T-helper 22 cell (primary cell): Measurements from ENCODE around the gene CELA2A.
"Not testable (repeated sequence)": the region's sequence is repeated elsewhere in the genome, so short reads cannot be mapped to it uniquely, and the experiment has no call there.

ENCODE experiments used
- DNase-seq: peaks from one replicate; pipeline ENCODE4 v3.0.0-alpha.2; 2020; ENCODE audit warnings: low read depth

Gene CELA2A

DNA sequence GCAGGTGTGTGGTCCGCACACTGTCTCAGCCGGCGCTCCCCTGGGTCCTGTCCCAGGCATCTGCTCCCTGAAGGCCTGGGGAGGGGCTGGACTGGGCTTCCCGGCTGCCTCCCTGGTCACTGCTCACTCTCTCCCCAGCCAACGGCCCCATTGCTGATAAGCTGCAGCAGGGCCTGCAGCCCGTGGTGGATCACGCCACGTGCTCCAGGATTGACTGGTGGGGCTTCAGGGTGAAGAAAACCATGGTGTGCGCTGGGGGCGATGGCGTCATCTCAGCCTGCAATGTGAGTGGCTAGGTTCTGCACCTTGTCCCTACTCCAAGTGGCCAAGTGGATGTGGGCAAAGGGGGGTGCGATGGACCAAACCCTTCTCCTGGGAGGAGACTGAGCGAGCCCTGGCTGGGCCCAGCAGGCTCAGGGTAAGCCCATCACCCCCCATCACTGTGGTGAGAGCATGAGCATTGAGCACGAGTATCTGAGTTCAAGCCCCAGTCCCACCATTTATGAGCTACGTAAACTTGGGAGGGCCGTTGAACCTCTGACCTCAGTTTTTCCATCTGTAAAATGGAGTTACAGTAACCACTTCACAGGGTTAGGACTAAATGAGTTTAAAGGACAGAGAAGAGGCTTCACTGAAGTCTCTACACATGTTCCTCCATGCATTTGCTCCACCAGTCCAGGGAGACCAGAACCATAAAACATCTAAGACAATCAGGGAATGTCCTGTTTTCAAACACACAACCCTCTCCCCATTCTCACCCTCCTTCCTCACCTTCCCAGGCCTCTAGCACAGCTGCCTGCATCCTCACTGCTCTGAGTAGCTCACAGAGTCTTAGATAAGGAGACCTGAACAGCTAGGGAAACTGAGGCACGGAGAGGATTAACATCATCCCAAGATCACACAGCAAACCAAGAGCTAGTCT, 11.8 kb upstream of the CELA2A start:
- no peak for DNase-seq

DNA sequence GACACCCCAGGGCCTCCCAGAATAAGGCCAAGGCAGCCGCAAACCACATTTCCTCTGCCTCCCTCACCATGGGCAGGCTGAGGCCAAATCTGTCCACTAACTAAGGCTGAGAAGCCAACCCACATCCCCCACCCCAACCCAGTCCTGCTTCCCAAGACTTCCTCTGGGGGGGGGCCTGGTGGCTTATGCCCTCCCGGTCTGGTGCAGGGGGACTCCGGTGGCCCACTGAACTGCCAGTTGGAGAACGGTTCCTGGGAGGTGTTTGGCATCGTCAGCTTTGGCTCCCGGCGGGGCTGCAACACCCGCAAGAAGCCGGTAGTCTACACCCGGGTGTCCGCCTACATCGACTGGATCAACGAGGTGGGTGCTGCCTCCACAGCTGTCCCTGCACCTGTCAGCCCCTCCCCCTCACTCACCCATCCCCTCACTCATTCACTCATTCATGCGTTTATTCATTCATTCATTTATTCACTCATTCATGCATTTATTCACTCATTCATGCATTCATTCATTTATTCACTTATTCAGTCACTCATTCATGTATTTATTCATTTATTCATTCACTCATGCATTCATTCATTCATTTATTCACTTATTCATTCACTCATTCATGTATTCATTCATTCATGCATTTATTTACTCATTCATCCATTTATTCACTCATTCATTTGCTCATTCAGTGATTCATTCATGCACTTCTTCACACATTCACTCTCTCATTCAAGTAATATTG, 11.0 kb upstream of the CELA2A start:
- DNase-seq: no peak

DNA sequence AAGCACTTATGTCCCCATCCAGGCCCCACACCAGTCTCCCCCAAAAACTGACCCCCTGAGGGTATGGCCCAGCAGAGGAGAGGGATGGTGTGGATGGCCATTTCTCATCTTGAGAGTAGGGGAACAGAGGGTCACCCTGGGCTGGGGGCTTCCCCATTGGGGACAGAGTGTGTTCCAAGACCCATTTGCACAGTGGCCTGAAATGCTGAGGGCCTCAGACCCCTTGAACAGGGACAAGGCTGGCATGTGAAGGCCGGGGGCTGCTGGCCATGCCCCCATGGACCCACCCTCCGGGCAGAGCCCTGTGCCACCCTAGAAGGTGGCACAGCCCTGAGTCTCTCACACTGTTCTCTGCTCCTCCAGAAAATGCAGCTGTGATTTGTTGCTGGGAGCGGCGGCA, 10.3 kb upstream of the CELA2A start:
- DNase-seq: no peak

DNA sequence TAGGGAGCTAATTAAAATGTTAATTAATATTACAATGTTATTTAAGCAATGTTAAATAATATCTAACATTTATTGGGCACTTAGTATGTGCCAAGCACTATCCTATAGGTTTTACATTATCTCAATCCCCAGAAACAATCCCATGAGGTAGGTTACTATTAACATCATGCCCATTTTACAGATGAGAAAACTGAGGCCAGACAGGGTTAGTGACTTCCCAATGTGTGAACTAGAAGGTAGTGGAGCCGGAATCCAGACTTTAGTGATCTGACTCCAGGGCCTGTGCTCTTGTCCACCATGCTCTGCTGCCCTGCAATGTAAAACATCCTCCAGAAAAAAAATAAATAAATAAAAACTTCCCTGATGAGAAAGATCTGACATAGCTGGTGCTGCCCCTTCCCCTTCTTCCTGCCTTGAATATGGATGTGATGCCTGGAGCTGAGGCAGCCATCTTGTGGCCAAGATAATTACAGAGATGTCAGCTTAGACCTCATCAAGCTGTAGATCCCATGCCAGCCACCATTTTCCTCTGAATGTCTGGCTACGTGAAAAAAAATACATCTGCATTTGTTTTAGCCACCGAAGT, 7.6 kb upstream of the CELA2A start:
- no peak for DNase-seq

DNA sequence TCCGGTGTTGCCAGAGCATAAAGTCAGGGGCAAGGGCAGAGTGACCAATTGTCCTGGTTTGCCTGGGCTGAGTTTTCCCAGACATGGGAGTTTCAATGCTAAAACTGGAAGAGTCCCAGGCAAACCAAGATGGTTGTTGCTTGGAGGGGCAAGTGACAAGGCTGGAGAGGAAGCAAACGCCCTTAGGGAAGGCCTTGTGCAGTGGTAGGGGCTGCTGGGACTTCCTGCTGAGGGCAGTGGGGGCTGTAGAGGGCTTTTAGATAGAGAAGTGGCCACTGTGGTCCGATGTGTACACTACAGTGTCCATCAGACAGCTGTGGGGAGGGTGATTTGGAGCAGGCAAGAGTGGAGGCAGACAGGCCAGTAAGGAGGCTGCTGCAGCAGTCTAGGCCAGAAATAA, 7.0 kb upstream of the CELA2A start:
- no peak for DNase-seq

- DNase-seq: no peak
These were observed 5.4 kb upstream of the CELA2A start for GRCh38 chr1:15451014-15451722.

DNA sequence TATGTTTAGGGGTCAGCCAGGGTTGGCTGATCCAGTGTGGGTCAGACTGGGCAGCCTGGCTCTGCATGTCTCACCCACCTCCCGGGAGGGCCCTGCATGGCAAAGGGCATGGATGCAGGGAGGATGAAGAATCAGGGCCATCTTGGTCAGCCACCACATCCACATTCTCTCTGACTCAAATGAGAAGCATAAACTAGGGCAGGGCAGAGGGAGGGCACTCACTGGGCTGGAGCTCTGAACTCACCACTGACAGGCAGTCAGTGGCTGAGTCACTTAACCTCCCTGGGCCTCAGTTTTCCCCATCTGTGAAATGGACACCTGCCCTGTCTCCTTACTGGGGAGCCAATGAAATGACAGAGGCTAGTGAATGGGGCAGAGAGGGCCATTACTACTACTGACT, 4.3 kb upstream of the CELA2A start:
- no peak for DNase-seq

GRCh38 chr1:15452866-15453571, 3.5 kb upstream of the CELA2A start:
- no peak for DNase-seq

DNA sequence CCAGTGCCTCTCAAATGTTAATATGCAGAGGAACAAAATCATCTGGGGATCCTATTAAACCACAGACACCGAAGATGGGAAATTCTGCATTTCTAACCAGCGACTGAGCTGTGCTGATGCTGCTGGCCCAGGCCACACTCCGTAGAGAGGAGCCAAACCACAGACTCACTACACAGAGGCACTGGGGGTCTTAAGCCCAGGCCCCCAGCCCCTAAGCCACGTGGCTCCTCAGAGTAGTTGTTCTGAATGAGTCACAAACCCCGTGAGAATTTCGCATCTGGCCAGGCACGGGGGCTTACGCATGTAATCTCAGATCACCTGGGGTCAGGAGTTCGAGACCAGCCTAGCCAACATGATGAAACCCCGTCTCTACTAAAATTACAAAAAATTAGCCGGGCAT, 2.8 kb upstream of the CELA2A start:
- no peak for DNase-seq

DNA sequence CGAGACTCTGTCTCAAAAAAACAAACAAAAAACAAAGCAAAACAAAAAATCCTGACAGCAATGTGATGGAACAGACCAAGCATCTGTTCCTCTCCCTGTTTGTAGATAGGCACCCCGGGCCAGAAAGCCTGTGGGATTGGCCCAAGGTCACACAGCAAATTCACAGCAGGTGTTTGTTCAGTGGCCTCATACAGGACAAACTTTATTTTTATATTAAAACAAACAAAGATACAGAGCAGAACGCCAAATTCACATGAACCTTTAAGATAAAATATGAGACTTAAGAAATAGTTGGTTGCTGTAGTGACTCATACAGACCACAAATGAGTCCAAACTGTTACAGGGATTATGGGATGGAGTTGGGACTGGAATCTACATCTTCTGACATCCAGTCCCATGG, 2.3 kb upstream of the CELA2A start:
- no peak for DNase-seq

DNA sequence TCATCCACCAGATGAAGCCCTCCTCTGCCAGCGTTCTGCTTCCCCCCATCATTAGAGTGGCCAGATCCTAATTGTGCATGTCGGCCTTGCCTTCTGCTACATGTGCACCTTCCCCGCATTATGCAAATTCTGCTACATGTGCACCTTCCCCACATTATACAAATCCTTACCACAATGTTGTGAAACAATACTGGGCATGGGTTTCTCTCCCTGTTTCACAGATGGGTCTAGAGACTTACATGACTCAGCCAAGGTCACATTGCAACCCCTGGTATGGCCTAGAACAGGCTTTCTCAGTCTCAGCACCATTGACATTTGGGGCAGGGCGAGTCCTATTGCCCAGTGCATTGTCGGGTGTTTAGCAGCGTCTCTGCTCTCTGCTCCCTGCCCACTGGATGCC, 1.0 kb upstream of the CELA2A start:
- DNase-seq: no peak

- no peak for DNase-seq
These were observed 1.1 kb downstream of the CELA2A start for GRCh38 chr1:15457585-15457984.

DNA sequence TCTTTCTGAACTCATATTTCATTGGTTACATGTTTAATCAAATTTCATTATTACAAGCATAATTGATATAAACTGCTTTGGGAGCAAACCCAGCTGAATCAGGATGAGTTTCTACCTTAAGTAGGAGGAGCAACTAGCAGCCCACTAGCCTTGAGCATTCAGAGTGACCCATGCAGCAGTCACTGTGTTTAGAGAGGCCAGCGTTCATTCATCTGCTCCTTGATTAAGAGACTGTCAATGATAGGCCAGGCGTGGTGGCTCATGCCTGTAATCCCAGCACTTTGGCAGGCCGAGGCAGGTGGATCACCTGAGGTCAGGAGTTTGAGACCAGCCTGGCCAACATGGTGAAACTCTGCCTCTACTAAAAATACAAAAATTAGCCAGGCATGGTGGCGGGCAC, 1.9 kb downstream of the CELA2A start:
- DNase-seq: not testable (repeated sequence)

DNA sequence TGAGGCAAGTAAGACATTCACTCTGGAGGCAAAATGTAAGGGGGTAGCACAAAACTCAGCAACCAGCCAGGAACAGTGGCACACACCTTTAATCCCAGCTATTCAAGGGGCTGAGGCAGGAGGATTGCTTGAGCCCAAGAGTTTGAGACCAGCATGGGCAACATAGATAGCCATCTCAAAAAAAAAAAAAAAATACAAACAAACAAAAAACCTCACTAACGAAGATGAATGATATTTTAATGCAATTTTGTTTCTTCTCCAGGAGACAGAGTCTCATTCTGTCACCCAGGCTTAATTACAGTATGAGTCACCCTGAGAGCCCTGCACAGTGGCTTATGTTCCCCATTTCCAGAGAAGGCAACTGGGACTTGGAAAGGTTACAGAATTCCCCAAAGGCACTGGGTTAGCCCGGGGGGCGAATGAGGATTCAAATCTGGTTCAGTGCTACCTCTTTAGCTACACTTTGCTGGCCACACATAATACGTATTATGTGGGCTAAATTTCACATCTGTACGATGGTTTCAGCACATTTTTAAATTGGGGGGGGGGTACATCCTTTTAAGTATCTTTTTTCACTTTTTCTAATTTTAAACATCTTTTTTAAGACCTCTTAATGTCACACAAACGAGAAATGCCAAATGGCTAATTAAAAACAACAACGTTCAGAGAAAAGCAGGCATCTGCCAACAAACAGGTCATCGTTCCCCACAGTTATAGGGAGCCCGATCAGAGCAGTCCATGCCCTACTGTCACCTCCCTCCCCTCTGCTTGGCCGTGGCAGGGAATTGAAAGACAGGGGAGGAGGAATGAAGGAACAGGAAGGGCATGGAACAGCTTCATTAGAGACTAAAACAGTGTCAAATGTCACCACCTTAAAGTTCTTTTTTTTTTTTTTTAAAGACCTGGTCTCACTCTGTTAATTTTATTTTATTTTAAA, 3.5 kb downstream of the CELA2A start:
- no peak for DNase-seq

DNA sequence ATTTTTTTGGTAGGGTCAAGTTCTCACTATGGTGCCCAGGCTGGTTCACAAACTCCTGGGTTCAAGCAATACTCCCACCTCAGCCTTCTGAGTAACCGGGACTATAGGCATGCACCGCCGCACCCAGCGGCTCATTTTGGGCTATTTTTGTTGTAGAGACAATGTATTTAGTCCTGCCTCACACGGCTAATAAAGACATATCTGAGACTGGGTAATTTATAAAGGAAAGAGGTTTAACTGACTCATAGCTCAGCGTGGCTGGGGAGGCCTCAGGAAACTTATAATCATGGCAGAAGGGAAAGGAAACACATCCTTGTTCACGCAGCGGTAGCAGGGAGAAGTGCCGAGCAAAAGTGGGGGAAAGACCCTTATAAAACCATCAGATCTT, 4.2 kb downstream of the CELA2A start:
- no peak for DNase-seq

- DNase-seq: not testable (repeated sequence)
These were observed 6.7 kb downstream of the CELA2A start for GRCh38 chr1:15463064-15463800.

DNA sequence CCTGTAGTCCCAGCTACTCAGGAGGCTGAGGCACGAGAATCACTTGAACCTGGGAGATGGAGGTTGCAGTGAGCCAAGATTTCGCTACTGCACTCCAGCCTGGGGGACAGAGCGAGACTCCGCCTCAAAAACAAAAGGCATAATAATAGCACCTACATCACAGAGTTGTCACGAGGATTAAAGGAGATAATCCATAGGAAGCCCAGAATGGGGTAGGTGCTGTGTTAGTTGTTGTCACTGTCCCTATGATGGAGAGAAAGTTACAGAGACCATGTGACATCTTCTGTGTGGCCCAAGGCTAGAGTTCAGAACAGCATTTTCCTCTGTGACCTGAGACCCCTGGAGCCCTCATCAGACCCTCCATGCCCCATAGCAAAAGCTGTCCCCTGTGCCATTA, 7.4 kb downstream of the CELA2A start:
- not testable (repeated sequence) for DNase-seq

- DNase-seq: no peak
These were observed 9.1 kb downstream of the CELA2A start for GRCh38 chr1:15465674-15466073.

DNA sequence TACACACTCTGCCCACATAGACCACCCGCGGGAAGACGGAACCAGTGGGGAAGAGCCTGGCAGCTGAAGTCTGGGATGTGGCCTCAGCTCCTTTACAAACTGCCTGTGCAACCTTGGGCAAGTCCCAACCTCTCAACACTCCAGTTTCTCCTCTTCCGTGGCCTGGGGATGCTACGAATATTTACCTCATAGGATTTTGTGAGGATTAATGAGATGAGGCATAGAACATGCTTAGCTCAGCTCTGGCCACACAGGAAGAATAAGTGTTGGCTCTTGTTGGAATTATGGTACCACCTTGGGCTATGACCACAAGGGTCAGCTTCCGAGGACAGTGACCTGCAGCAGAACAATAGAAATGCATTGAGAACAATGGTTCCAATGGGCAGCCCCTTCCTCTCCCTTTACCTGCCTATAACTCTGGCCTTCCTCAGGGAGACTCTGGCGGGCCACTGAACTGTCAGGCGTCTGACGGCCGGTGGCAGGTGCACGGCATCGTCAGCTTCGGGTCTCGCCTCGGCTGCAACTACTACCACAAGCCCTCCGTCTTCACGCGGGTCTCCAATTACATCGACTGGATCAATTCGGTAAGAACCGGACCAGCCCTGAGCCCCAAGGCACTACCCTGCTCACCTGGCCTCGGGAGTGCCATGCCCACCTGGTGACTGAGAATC, 10.6 kb downstream of the CELA2A start:
- DNase-seq: not testable (repeated sequence)
